ENCODE results near the gene MLXIP.

Gene MLXIP

GRCh38 chr12:122130150-122130549 is 51.6 kb downstream of the MLXIP start:
- Histone ChIP-seq H3K27ac (ENCODE audit: low read length) (no peak overlapping the region), H3K36me3 (replicated peaks; ENCODE audit: insufficient read depth, low read length) (no peaks in the 10 kb centered on the region)

DNA sequence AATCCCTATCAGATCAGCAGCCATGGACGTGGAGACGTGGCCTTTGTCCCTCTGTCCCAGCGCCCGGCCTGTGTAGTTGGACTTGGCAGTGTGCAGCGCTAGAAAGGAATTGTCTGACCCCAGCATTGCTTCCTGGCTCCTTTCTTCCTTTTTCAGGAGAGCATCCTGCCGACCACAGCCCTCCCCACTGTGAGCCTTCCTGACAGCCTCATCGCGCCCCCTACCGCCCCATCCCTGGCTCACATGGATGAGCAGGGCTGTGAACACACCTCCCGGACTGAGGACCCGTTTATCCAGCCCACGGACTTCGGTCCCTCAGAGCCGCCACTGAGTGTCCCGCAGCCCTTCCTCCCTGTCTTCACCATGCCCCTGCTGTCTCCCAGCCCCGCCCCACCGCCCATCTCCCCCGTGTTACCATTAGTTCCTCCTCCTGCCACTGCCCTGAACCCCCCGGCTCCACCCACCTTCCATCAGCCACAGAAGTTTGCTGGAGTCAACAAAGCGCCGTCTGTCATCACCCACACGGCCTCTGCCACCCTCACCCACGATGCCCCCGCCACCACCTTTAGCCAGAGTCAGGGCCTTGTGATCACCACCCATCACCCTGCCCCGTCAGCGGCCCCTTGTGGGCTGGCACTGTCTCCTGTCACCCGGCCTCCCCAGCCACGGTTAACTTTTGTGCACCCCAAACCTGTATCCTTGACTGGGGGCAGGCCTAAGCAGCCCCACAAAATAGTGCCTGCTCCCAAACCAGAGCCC is 54.8 kb downstream of the MLXIP start:
- Histone ChIP-seq H2AFZ (ENCODE audit: low read length) (no peak overlapping the region), H3K9me2 (replicated peaks; ENCODE audit: insufficient read depth, low read length) (no peaks in the 10 kb centered on the region), H3K9ac (ENCODE audit: low read length) (no peak overlapping the region), H3K9me3 (replicated peaks; ENCODE audit: insufficient read depth, low read length) (no peaks in the 10 kb centered on the region), H4K20me1 (ENCODE audit: insufficient read depth, low read length) (no peaks in the 10 kb centered on the region), H3K4me1 (ENCODE audit: low read length) (no peaks in the 10 kb centered on the region), H3K27me3 (replicated peaks; ENCODE audit: insufficient read depth, low read length) (no peaks in the 10 kb centered on the region), H3K27ac (ENCODE audit: low read length) (no peak overlapping the region), H3K4me2 (ENCODE audit: low read depth, low read length) (no peak overlapping the region), H3K79me2 (ENCODE audit: low read length) (no peaks in the 10 kb centered on the region), H3K36me3 (replicated peaks; ENCODE audit: insufficient read depth, low read length) (no peaks in the 10 kb centered on the region), H3F3A (ENCODE audit: insufficient read depth, low read length) (no peaks in the 10 kb centered on the region), H3K4me3 (ENCODE audit: low read length) (no peak overlapping the region)
- no peak for TF ChIP-seq EZH2 (optimal IDR thresholded peaks at IDR 0.05; ENCODE audit: low read depth, low read length)
- TF ChIP-seq EZH2phosphoT487 (IDR thresholded peaks at IDR 0.05; ENCODE audit: low read length): no peak
- TF ChIP-seq, protein P1, sequence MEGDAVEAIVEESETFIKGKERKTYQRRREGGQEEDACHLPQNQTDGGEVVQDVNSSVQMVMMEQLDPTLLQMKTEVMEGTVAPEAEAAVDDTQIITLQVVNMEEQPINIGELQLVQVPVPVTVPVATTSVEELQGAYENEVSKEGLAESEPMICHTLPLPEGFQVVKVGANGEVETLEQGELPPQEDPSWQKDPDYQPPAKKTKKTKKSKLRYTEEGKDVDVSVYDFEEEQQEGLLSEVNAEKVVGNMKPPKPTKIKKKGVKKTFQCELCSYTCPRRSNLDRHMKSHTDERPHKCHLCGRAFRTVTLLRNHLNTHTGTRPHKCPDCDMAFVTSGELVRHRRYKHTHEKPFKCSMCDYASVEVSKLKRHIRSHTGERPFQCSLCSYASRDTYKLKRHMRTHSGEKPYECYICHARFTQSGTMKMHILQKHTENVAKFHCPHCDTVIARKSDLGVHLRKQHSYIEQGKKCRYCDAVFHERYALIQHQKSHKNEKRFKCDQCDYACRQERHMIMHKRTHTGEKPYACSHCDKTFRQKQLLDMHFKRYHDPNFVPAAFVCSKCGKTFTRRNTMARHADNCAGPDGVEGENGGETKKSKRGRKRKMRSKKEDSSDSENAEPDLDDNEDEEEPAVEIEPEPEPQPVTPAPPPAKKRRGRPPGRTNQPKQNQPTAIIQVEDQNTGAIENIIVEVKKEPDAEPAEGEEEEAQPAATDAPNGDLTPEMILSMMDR (IDR thresholded peaks at IDR 0.05; ENCODE audit: low read length): no peak
- DNase-seq: no peak

More at GRCh38 chr12:122130150-122130549, 51.6 kb downstream of the MLXIP start:
- no peak overlapping the region for H3K9ac ChIP-seq (ENCODE audit: low read length)
- H4K20me1 ChIP-seq (ENCODE audit: insufficient read depth, low read length): no peaks in the 10 kb centered on the region
- TF ChIP-seq EZH2 (optimal IDR thresholded peaks at IDR 0.05; ENCODE audit: low read depth, low read length): no peak
- no peak for TF ChIP-seq EZH2phosphoT487 (IDR thresholded peaks at IDR 0.05; ENCODE audit: low read length)
- TF ChIP-seq, protein P1 (IDR thresholded peaks at IDR 0.05; ENCODE audit: low read length): no peak
- no peaks in the 10 kb centered on the region for H3F3A ChIP-seq (ENCODE audit: insufficient read depth, low read length)
- no peaks in the 10 kb centered on the region for H3K9me3 ChIP-seq (replicated peaks; ENCODE audit: insufficient read depth, low read length)
- H3K4me3 ChIP-seq (ENCODE audit: low read length): no peak overlapping the region
- no peak overlapping the region for H2AFZ ChIP-seq (ENCODE audit: low read length)
- no peaks in the 10 kb centered on the region for H3K9me2 ChIP-seq (replicated peaks; ENCODE audit: insufficient read depth, low read length)
- no peaks in the 10 kb centered on the region for H3K27me3 ChIP-seq (replicated peaks; ENCODE audit: insufficient read depth, low read length)
- H3K79me2 ChIP-seq (ENCODE audit: low read length): peaks cover 22% of the 10 kb centered on the region
- no peaks in the 10 kb centered on the region for H3K4me1 ChIP-seq (ENCODE audit: low read length)
- H3K4me2 ChIP-seq (ENCODE audit: low read depth, low read length): no peak overlapping the region
- no peak for DNase-seq

GRCh38 chr12:122135437-122136031 is 57.0 kb downstream of the MLXIP start:
- H3K9me3 ChIP-seq (replicated peaks; ENCODE audit: insufficient read depth, low read length): no peaks in the 10 kb centered on the region
- H3K9ac ChIP-seq (ENCODE audit: low read length): no peak overlapping the region

More at GRCh38 chr12:122135437-122136031, 57.0 kb downstream of the MLXIP start:
- H3F3A ChIP-seq (ENCODE audit: insufficient read depth, low read length): no peaks in the 10 kb centered on the region
- no peaks in the 10 kb centered on the region for H3K4me1 ChIP-seq (ENCODE audit: low read length)
- no peaks in the 10 kb centered on the region for H3K79me2 ChIP-seq (ENCODE audit: low read length)
- no peak overlapping the region for H3K4me2 ChIP-seq (ENCODE audit: low read depth, low read length)
- H3K36me3 ChIP-seq (replicated peaks; ENCODE audit: insufficient read depth, low read length): no peaks in the 10 kb centered on the region
- no peaks in the 10 kb centered on the region for H3K9me2 ChIP-seq (replicated peaks; ENCODE audit: insufficient read depth, low read length)
- no peaks in the 10 kb centered on the region for H3K27me3 ChIP-seq (replicated peaks; ENCODE audit: insufficient read depth, low read length)
- DNase-seq: no peak
- no peak overlapping the region for H3K4me3 ChIP-seq (ENCODE audit: low read length)
- no peaks in the 10 kb centered on the region for H4K20me1 ChIP-seq (ENCODE audit: insufficient read depth, low read length)
- no peak overlapping the region for H2AFZ ChIP-seq (ENCODE audit: low read length)
- H3K27ac ChIP-seq (ENCODE audit: low read length): no peak overlapping the region
- TF ChIP-seq EZH2phosphoT487 (IDR thresholded peaks at IDR 0.05; ENCODE audit: low read length) (no peak), EZH2 (optimal IDR thresholded peaks at IDR 0.05; ENCODE audit: low read depth, low read length) (no peak)
- TF ChIP-seq, protein P1 (IDR thresholded peaks at IDR 0.05; ENCODE audit: low read length): no peak

Data from MM.1S (cell line).